ENCODE data around the gene MACF1.
"Not testable (repeated sequence)": the region's sequence is repeated elsewhere in the genome, so short reads cannot be mapped to it uniquely, and the experiment has no call there.

MACF1 gene

DNA sequence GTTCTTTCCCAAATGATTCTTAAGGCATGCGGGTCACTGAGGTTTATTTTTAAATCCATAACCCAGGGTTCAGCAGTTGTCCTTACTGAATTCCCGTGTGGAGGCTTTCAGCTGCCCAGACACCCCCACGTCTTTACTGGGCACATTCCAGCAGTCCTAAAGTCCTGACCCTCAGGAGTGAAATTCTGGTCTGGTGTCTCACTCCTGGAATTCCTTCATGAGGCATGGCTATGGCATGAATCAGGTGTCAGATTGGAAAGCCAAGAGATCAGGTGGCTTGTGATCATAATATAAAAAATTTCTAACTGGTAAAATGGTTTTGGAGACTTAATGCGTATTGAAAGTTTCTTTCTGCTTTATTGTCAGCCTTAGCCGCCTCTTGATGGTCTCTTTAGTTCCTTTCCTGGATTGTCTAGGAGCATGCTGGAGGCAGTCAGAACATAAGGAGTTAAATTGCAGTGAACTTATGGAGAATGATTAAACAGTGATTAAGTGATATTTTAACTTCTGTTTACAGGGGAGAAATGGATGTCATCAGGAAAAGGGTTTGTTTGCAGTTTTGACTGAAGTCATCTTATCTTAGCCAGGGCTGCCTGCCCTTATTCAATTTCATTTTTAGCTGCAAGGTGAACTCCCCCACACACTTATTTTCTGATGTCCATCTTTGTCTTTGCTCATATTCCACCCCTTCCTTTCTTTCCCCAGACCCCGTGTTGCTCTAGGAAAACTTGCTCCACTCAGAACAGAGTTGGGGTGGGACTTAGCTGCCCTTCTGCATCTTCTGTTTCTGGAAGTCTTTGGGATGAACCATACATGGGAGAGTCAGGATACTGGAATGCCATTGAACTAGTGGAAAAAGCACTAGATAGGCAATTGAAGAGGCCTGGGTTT lies 25.7 kb upstream of the MACF1 start:
- no peak for DNase-seq

- DNase-seq = no peak
Measured at GRCh38 chr1:39181311-39181710, 23.2 kb upstream of the MACF1 start.

DNA sequence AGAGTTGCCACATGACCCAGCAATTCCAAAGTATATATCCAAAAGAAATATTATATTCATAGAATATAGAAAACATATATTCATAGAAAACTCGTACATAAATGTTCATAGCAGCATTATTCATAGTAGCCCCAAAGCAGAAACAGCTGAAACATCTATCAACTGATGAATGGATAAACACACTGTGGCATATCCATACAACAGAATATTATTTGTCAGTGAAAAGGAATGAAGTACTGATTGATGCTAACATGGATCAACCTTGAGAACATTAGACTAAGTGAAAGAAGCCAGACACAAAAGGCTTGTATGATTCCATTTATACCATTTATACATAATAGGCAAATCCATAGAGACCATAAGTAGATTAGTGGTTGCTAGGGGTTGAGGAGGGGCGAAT lies 21.7 kb upstream of the MACF1 start:
- DNase-seq = no peak

GRCh38 chr1:39183503-39184353 lies 20.8 kb upstream of the MACF1 start:
- DNase-seq = peak in 1 of 2 experiments; percentile 53

- no peak for DNase-seq
Measured at GRCh38 chr1:39184354-39184818, 20.1 kb upstream of the MACF1 start.

DNA sequence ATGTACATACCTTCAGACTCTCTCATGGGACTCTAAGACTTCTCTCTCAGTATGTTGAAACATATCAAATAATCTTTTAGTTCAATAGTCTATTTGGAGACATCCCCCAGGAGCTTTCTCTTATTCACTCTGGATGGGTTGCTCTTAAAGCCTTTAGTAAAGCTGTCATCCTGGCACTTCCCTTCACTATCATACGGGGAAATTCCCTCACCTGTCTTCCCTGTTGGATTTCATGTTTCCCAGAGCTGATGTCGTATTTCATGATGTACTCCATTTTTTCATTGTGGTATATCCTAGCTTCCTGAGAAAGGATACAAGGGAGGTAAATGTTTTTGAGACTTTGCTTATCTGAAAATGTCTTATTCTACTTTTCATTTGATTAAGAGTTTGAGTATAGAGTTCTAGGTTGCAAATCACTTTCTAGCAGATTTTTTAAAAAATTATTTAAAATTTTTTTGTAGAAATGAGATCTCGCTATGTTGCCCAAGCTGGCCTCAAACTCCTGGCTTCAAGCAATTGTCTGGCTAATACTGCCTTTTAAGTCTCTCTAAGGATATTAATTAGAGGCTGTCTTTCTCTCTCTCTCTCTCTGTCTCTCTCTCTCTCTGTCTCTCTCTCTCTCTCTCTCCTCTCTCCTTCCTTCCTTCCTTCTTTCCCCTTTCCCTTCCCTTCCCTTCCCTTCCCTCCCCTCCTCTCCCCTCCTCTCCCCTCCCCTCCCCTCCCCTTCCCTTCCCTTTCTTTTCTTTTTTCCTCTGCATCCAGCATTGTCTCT lies 17.0 kb upstream of the MACF1 start:
- no peak for DNase-seq

DNA sequence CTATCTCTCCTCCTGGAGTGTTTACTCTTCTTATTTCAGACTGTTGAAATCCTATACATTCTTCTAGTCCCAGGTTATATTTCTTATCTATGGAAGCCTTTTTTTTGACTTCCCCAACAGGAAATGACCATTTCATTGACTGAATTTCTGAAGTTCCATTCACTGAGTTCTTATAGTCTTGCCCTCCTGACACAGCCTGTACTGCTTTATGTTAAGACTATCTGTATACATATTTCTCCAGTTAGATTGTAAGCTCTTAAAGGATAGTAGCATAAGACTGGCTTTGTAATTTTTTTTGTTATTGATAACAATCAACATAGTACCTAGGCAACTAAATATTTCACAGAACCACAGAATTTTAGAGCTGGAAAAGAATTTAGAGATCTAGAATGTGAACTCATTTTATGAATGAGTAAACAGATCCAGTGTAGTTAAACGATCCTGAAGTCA lies 14.9 kb upstream of the MACF1 start:
- no peak for DNase-seq

DNA sequence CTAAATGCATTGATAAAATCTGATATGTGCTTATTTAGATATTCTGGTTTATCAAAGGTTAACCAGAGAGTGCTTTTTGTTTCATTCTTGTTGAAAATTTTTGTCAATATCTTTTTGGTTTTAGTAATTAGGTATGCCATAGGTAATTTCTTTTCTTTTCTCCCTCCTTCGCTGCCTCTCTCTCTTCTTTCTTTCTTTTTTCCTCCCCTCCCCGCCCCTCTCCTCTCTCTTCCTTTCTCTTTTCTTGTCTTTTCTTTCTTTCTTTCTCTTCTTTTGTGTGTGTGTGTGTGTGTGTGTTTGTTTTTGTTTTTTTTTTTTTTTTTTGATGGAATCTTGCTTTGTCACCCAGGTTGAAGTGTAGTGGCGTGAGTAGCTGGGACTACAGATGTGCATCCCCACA lies 14.4 kb upstream of the MACF1 start:
- DNase-seq = no peak

- no peak for DNase-seq
Measured at GRCh38 chr1:39194398-39195051, 10.0 kb upstream of the MACF1 start.

- no peak for DNase-seq
Measured at GRCh38 chr1:39195166-39196111, 9.1 kb upstream of the MACF1 start.

- DNase-seq = no peak
Measured at GRCh38 chr1:39196244-39197215, 8.0 kb upstream of the MACF1 start.

GRCh38 chr1:39199593-39199992 lies 4.9 kb upstream of the MACF1 start:
- no peak for DNase-seq

DNA sequence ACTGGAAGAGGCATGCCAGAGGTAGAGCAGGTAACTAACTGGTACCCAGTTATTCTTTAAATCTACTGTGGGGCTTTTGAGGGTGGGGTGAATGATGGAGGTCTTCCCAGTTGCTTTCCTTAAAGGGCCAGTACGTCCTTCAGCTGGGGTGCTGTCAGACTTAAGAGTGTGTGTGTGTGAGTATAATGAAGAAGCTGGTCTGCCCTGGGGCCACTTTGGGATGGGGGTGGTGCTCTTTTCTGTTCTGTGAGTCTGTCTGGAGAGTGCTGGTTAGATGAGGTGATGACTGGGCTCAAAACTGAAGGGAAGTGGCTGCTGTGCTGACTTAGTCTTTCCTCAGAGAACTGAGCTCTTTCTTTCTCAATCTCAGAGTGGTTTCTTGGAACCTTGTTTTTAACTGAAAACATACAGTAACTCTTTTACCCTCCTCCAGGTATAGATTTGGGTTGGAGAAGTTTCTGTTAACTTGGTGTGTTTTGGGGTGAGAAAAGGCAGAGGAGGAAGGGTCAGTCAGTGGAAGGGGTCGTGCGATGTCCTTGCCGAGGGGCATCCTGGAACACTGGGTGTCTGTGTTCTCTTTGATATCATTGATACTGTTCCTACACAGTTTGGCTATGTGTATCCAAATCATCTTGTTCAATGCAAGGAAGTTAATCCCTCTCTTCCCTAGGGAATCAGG lies 746 bp downstream of the MACF1 start:
- DNase-seq = no peak

- DNase-seq = no peak
Measured at GRCh38 chr1:39205781-39206464, 1.4 kb downstream of the MACF1 start.

- DNase-seq = not testable (repeated sequence)
Measured at GRCh38 chr1:39208360-39208759, 3.9 kb downstream of the MACF1 start.

- DNase-seq = no peak
Measured at GRCh38 chr1:39210649-39211048, 6.2 kb downstream of the MACF1 start.

GRCh38 chr1:39212499-39212898 lies 8.0 kb downstream of the MACF1 start:
- no peak for DNase-seq

- DNase-seq = no peak
Measured at GRCh38 chr1:39213511-39214002, 9.1 kb downstream of the MACF1 start.
